ENCODE results near the gene EOMES. TPM values are rescaled to one million over a fixed set of nuclear protein-coding genes. Genes with fewer than 3 reads are reported as not detected.
A peak's percentile ranks its signal among the peaks of the same experiment; 100 is the strongest.

The EOMES gene
- total and polyA plus RNA-seq, 2 of the 8 experiments (the other 6 are each of a cell fraction or from before 2014, with no cell fraction given): 0.09 to 0.47 TPM

- Histone ChIP-seq H3K27ac (ENCODE audit: low read depth, low read length) (no peak overlapping the region), H2AFZ (ENCODE audit: low read length) (no peak overlapping the region), H2BK20ac (ENCODE audit: low read length) (no peak overlapping the region), H4K91ac (replicated peaks; ENCODE audit: insufficient read length, low read length) (no peak overlapping the region), H3K23ac (ENCODE audit: insufficient read length) (no peak overlapping the region), H2BK12ac (ENCODE audit: low read depth, low read length) (no peak overlapping the region), H3K56ac (replicated peaks; ENCODE audit: insufficient read length, low read depth, low read length) (no peak overlapping the region), H2BK120ac (replicated peaks; ENCODE audit: low read depth, low read length) (no peak overlapping the region), H3K4me2 (ENCODE audit: insufficient read depth in 1 of 2, low read depth in 2 of 2, low read length in 2 of 2) (peak overlapping the region; percentile 35 to 77; a peak in 3 of 4 replicates), H4K5ac (ENCODE audit: insufficient read length, low read depth, low read length) (no peak overlapping the region), H3K9me3 (ENCODE audit: insufficient read depth in 2 of 2, low read depth in 1 of 2, low read length in 1 of 2) (no peaks in the 10 kb centered on the region), H3K79me2 (ENCODE audit: control insufficient read depth in 1 of 2, insufficient read depth in 2 of 2, low read length in 2 of 2) (no peaks in the 10 kb centered on the region), H3K9ac (replicated peaks in 1 of 4; ENCODE audit: extremely low read depth in 1 of 4, low read depth in 3 of 4, low read length in 3 of 4) (no peak overlapping the region), H2BK5ac (ENCODE audit: low read depth, low read length) (no peak overlapping the region), H3K23me2 (ENCODE audit: low read depth, low read length) (peaks cover 6% of the 10 kb centered on the region), H4K8ac (ENCODE audit: extremely low read depth, insufficient read depth, low read length) (no peak overlapping the region), H2AK5ac (ENCODE audit: low read depth, low read length) (no peak overlapping the region), H3K18ac (ENCODE audit: extremely low read depth, low read length) (no peak overlapping the region), H2BK15ac (ENCODE audit: low read length) (no peak overlapping the region), H3K36me3 (ENCODE audit: control insufficient read depth in 2 of 4, insufficient read depth in 4 of 4, low read length in 3 of 4) (no peaks in the 10 kb centered on the region), H3K4ac (replicated peaks; ENCODE audit: insufficient read length, low read depth, low read length) (no peak overlapping the region), H3K14ac (ENCODE audit: insufficient read length) (no peak overlapping the region), H3K27me3 (replicated peaks in 1 of 4; ENCODE audit: control insufficient read depth in 3 of 4, extremely low read depth in 1 of 4, insufficient read depth in 3 of 4, low read length in 3 of 4) (peaks cover 76 to 96% (median 88%) of the 10 kb centered on the region in 4 experiments), H3K4me3 (ENCODE audit: extremely low read depth in 1 of 4, insufficient read depth in 2 of 4, low read depth in 3 of 4, low read length in 4 of 4) (peak overlapping the region in 1 of 4 experiments; percentile 35; a peak in 1 of 8 replicates), H3K79me1 (ENCODE audit: low read depth, low read length) (no peaks in the 10 kb centered on the region), H4K20me1 (replicated peaks in 1 of 2; ENCODE audit: control insufficient read depth in 1 of 2, insufficient read depth in 2 of 2, low read length in 2 of 2) (peaks cover 11 to 16% of the 10 kb centered on the region in 2 experiments), H3K4me1 (replicated peaks in 1 of 4; ENCODE audit: control insufficient read depth in 3 of 4, insufficient read depth in 4 of 4, low read length in 3 of 4) (peaks cover 9 to 30% (median 24%) of the 10 kb centered on the region in 4 experiments)
- ChIA-PET POLR2A (ENCODE audit: partially characterized antibody) (interaction anchor here (1.1 kb wide), 1 partner anchor 12 kb away, joined by 3 read pairs; no protein-coding TSS in a partner anchor), CTCF (ENCODE audit: partially characterized antibody) (interaction anchor here (0.6 to 2.2 kb wide), 7 partner anchors 8 to 612 kb away, joined by 3 to 14 read pairs (median 3); no protein-coding TSS in a partner anchor)
- WGBS, 2 experiments (ENCODE audit: extremely low coverage in 1 of 2, insufficient coverage in 1 of 2, insufficient read length in 1 of 2, insufficient replicate concordance in 2 of 2, low coverage in 1 of 2, low lambda C conversion rate in 2 of 2, missing lambda C conversion rate in 1 of 2): 13% methylated on average over 4 of the region's 4 CpGs; no CpG with 5 or more reads in 1 of the 2 experiments
- FAIRE-seq (no peak), DNase-seq (ENCODE audit: low read depth in 1 of 2, low spot score in 2 of 2) (no peak)
- TF ChIP-seq ZNF274 (IDR thresholded peaks at IDR 0.05; ENCODE audit: borderline replicate concordance, extremely low read depth, low read length): no peak
- TF ChIP-seq ASH2L (IDR thresholded peaks at IDR 0.05; ENCODE audit: low read length): no peak
- no peak for TF ChIP-seq RXRA (IDR thresholded peaks at IDR 0.05; ENCODE audit: insufficient read depth, low read depth, low read length)
- TF ChIP-seq CHD1 (IDR thresholded peaks at IDR 0.05; ENCODE audit: low read depth, low read length): no peak
- TF ChIP-seq PHF8 (conservative IDR thresholded peaks at IDR 0.05; ENCODE audit: low read depth, low read length): no peak
- no peak for TF ChIP-seq EGR1 (IDR thresholded peaks at IDR 0.05; ENCODE audit: borderline replicate concordance, low read depth, low read length)
- no peak for TF ChIP-seq HDAC6 (IDR thresholded peaks at IDR 0.05; ENCODE audit: low read depth, low read length)
- no peak for TF ChIP-seq RFX5 (IDR thresholded peaks at IDR 0.05; ENCODE audit: borderline replicate concordance, low read depth, low read length)
- no peak for TF ChIP-seq CBX5 (IDR thresholded peaks at IDR 0.05; ENCODE audit: low read depth, low read length)
- no peak for TF ChIP-seq POLR2A (IDR thresholded peaks at IDR 0.05; ENCODE audit: control extremely low read depth in 1 of 2, low read depth in 2 of 2, low read length in 2 of 2)
These were observed 6.3 kb downstream of the EOMES start for GRCh38 chr3:27715863-27716262.

Data from H1 (cell line).